ENCODE measurements around the gene GRM7.

Gene GRM7

GRCh38 chr3:7400360-7400759, 539.4 kb downstream of the GRM7 start:
- DNase-seq (ENCODE audit: low read depth), result no peak

GRCh38 chr3:7401418-7401817, 540.5 kb downstream of the GRM7 start:
- no peak for DNase-seq (ENCODE audit: low read depth)

- DNase-seq (ENCODE audit: low read depth), result no peak
These were observed 546.2 kb downstream of the GRM7 start for GRCh38 chr3:7407107-7407506.

- no peak for DNase-seq (ENCODE audit: low read depth)
These were observed 549.9 kb downstream of the GRM7 start for GRCh38 chr3:7410782-7411181.

GRCh38 chr3:7421065-7421464, 560.1 kb downstream of the GRM7 start:
- DNase-seq (ENCODE audit: low read depth), result no peak

GRCh38 chr3:7423036-7423435, 562.1 kb downstream of the GRM7 start:
- no peak for DNase-seq (ENCODE audit: low read depth)

GRCh38 chr3:7423995-7424394, 563.1 kb downstream of the GRM7 start:
- DNase-seq (ENCODE audit: low read depth), result no peak

- DNase-seq (ENCODE audit: low read depth), result no peak
These were observed 567.3 kb downstream of the GRM7 start for GRCh38 chr3:7428206-7428718.

GRCh38 chr3:7432610-7433009, 571.7 kb downstream of the GRM7 start:
- DNase-seq (ENCODE audit: low read depth), result no peak

GRCh38 chr3:7433073-7433472, 572.2 kb downstream of the GRM7 start:
- no peak for DNase-seq (ENCODE audit: low read depth)

- DNase-seq (ENCODE audit: low read depth), result no peak
These were observed 575.6 kb downstream of the GRM7 start for GRCh38 chr3:7436542-7436941.

GRCh38 chr3:7437231-7437630, 576.3 kb downstream of the GRM7 start:
- DNase-seq (ENCODE audit: low read depth), result no peak

GRCh38 chr3:7439101-7439680, 578.3 kb downstream of the GRM7 start:
- DNase-seq (ENCODE audit: low read depth), result no peak

- DNase-seq (ENCODE audit: low read depth), result no peak
These were observed 584.0 kb downstream of the GRM7 start for GRCh38 chr3:7444886-7445285.

- DNase-seq (ENCODE audit: low read depth), result no peak
These were observed 584.4 kb downstream of the GRM7 start for GRCh38 chr3:7445331-7445730.

- DNase-seq (ENCODE audit: low read depth), result no peak
These were observed 586.4 kb downstream of the GRM7 start for GRCh38 chr3:7447197-7447769.

GRCh38 chr3:7456386-7456785, 595.5 kb downstream of the GRM7 start:
- no peak for DNase-seq (ENCODE audit: low read depth)

- DNase-seq (ENCODE audit: low read depth), result no peak
These were observed 600.4 kb downstream of the GRM7 start for GRCh38 chr3:7461202-7461825.

GRCh38 chr3:7469866-7470265, 609.0 kb downstream of the GRM7 start:
- DNase-seq (ENCODE audit: low read depth), result no peak

- DNase-seq (ENCODE audit: low read depth), result no peak
These were observed 623.7 kb downstream of the GRM7 start for GRCh38 chr3:7484636-7485035.

GRCh38 chr3:7487763-7488162, 626.8 kb downstream of the GRM7 start:
- no peak for DNase-seq (ENCODE audit: low read depth)

GRCh38 chr3:7489417-7489816, 628.5 kb downstream of the GRM7 start:
- DNase-seq (ENCODE audit: low read depth), result no peak

- DNase-seq (ENCODE audit: low read depth), result no peak
These were observed 637.8 kb downstream of the GRM7 start for GRCh38 chr3:7498715-7499114.

- no peak for DNase-seq (ENCODE audit: low read depth)
These were observed 642.5 kb downstream of the GRM7 start for GRCh38 chr3:7503431-7503830.

Data from stromal cell of bone marrow (primary cell).